HCT116 (cell line): ENCODE results near the gene MAML3. TPM values are rescaled to one million over a fixed set of nuclear protein-coding genes. Genes with fewer than 3 reads are reported as not detected.

Experiments
- ATAC-seq: fragments of 200-7000 bp; cut with Tn5 transposase; 2 replicates; pipeline ENCODE4 v1.9.1; 2020; ENCODE audit warnings: mild to moderate bottlenecking, moderate library complexity
- BruUV-seq: library from RNA; stranded (reverse); fragments of 400-500 nt; replicated peaks from 2 replicates; lab custom pipeline; 2021; lab: Mats Ljungman, UMichigan
- CTCF ChIA-PET: fragments of 300-600 bp; sonication (Branson Sonifier 250); formaldehyde crosslinking; loops from one replicate; lab custom pipeline; 2021; ENCODE audit warnings: antibody characterized with exemption; lab: Charles Lee
- POLR2A ChIA-PET: fragments of 300-600, 350-600 bp; sonication (Branson Sonifier 250); formaldehyde crosslinking; loops from one replicate; lab custom pipeline; 2021; ENCODE audit warnings: antibody characterized with exemption; lab: Charles Lee
- RAD21 ChIA-PET, 2 experiments: fragments of 300-600 bp; sonication (Branson Sonifier 250); formaldehyde crosslinking; loops; one replicate each; lab custom pipeline; 2023; ENCODE audit warnings: low total read pairs in 2 of 2; ENCODE audit not compliant: uncharacterized antibody in 2 of 2, unreplicated experiment in 2 of 2, low non-redundant PET in 1 of 2; lab: Charles Lee
- DNase-seq: peaks from one replicate; pipeline ENCODE4 v3.0.0-alpha.2; 2010; ENCODE audit warnings: low read depth, low spot score
- H2AFZ ChIP-seq: fragments of 200-600 bp; shearing (Covaris generic), sonication (generic); 2 replicates; pipeline ENCODE4 v1.6.1; 2017; ENCODE audit warnings: low read depth, mixed run types, mixed read lengths, antibody characterized with exemption, low read length; ENCODE audit not compliant: poor library complexity, severe bottlenecking
- H3K27ac ChIP-seq: 2 replicates; pipeline ENCODE4 v1.5.1; 2012; ENCODE audit warnings: low read depth, low read length
- H3K27me3 ChIP-seq: fragments of 200-600 bp; sonication (generic); 2 replicates; pipeline ENCODE4 v1.6.1; 2016; ENCODE audit warnings: mixed run types, low read length, mixed read lengths; ENCODE audit not compliant: insufficient read depth
- H3K36me3 ChIP-seq, 2 experiments: fragments of 200-500 bp in 1 of 2; fragments of 200-600 bp in 1 of 2; sonication (Bioruptor generic) in 1 of 2; sonication (generic) in 1 of 2; 2 replicates each; pipeline versions ENCODE4 v1.5.1 to v1.6.1; 2014 to 2016; ENCODE audit warnings: low read length in 2 of 2, inconsistent platforms in 1 of 2, mixed read lengths in 1 of 2, mixed run types in 1 of 2; ENCODE audit not compliant: insufficient read depth in 2 of 2, control insufficient read depth in 1 of 2
- H3K4me1 ChIP-seq, 2 experiments: fragments of 200-600 bp in 1 of 2; sonication (generic) in 1 of 2; 2 replicates each; pipeline versions ENCODE4 v1.5.1 to v1.6.1; 2012 to 2017; ENCODE audit warnings: low read length in 2 of 2, inconsistent platforms in 1 of 2, mild to moderate bottlenecking in 1 of 2, mixed read lengths in 1 of 2, mixed run types in 1 of 2, moderate library complexity in 1 of 2; ENCODE audit not compliant: insufficient read depth in 2 of 2, control insufficient read depth in 1 of 2
- H3K4me2 ChIP-seq: fragments of 200-600 bp; sonication (generic); 2 replicates; pipeline ENCODE4 v1.6.1; 2017; ENCODE audit warnings: mixed run types, low read length, mixed read lengths
- H3K4me3 ChIP-seq, 2 experiments: fragments of 200-600 bp in 1 of 2; sonication (generic) in 1 of 2; replicated peaks in 1 of 2; 2 replicates each; pipeline ENCODE4 v1.5.1; 2011 to 2016; ENCODE audit warnings: low read length in 2 of 2, control low read depth in 1 of 2, low read depth in 1 of 2, mild to moderate bottlenecking in 1 of 2, mixed read lengths in 1 of 2, mixed run types in 1 of 2
- H3K79me2 ChIP-seq: fragments of 200-600 bp; sonication (generic); 2 replicates; pipeline ENCODE4 v1.6.1; 2017; ENCODE audit warnings: mild to moderate bottlenecking, mixed run types, low read length, moderate library complexity, mixed read lengths; ENCODE audit not compliant: insufficient read depth
- H3K9ac ChIP-seq: fragments of 200-600 bp; sonication (generic); 2 replicates; pipeline ENCODE4 v1.6.1; 2016; ENCODE audit warnings: low read length, mixed read lengths
- H3K9me2 ChIP-seq: fragments of 200-600 bp; sonication (generic), shearing (Covaris generic); 2 replicates; pipeline ENCODE4 v1.6.1; 2017; ENCODE audit warnings: mixed run types, mild to moderate bottlenecking, moderate library complexity; ENCODE audit not compliant: insufficient read depth
- H3K9me3 ChIP-seq, 2 experiments: fragments of 200-500 bp in 1 of 2; fragments of 200-600 bp in 1 of 2; sonication (Bioruptor generic) in 1 of 2; sonication (generic) in 1 of 2; 2 replicates each; pipeline ENCODE4 v1.6.1; 2014 to 2017; ENCODE audit warnings: low read length in 2 of 2, mixed read lengths in 2 of 2, inconsistent platforms in 1 of 2, low read depth in 1 of 2, mild to moderate bottlenecking in 1 of 2, mixed run types in 1 of 2, moderate library complexity in 1 of 2; ENCODE audit not compliant: control insufficient read depth in 1 of 2, insufficient read depth in 1 of 2
- H4K20me1 ChIP-seq: fragments of 200-600 bp; sonication (generic), shearing (Covaris generic); 2 replicates; pipeline ENCODE4 v1.6.1; 2017; ENCODE audit warnings: mixed run types, mild to moderate bottlenecking, moderate library complexity; ENCODE audit not compliant: insufficient read depth
- CEBPB ChIP-seq: IDR thresholded peaks from 2 replicates; pipeline ENCODE4 v1.6.1; 2012; ENCODE audit warnings: low read depth
- ELF1 ChIP-seq: IDR thresholded peaks from 2 replicates; pipeline ENCODE4 v1.6.1; 2012; ENCODE audit warnings: low read depth, borderline replicate concordance
- FOSL1 ChIP-seq: IDR thresholded peaks from 2 replicates; pipeline ENCODE4 v1.6.1; 2012; ENCODE audit warnings: low read depth
- MAX ChIP-seq: IDR thresholded peaks from 2 replicates; pipeline ENCODE4 v1.6.1; 2012
- RAD21 ChIP-seq: IDR thresholded peaks from 2 replicates; pipeline ENCODE4 v1.6.1; 2012; ENCODE audit warnings: low read depth, mild to moderate bottlenecking
- SRF ChIP-seq: IDR thresholded peaks from 2 replicates; pipeline ENCODE4 v1.6.1; 2012; ENCODE audit warnings: low read depth
- YY1 ChIP-seq: IDR thresholded peaks from 2 replicates; pipeline ENCODE4 v1.6.1; 2011; ENCODE audit warnings: low read length, low read depth, moderate library complexity, mild to moderate bottlenecking; ENCODE audit not compliant: insufficient replicate concordance; ENCODE audit errors: extremely low read depth
- ZBTB33 ChIP-seq: IDR thresholded peaks from 2 replicates; pipeline ENCODE4 v1.6.1; 2011; ENCODE audit warnings: mild to moderate bottlenecking, low read length, moderate library complexity; ENCODE audit not compliant: insufficient replicate concordance; ENCODE audit errors: extremely low read depth
- ZFX ChIP-seq: fragments of 450-650 bp; IDR thresholded peaks from 2 replicates; pipeline ENCODE4 v1.6.1; 2017
- intact Hi-C: fragments of 100-400 bp; cut with micrococcal nuclease; formaldehyde crosslinking; loops from 2 replicates; pipeline ENCODE4 v1.10.0; 2022
- total RNA-seq: library from RNA; stranded (reverse); gene quantifications from one replicate; pipeline ENCODE4 v1.2.1, GENCODE V29; 2021; ENCODE audit not compliant: unreplicated experiment
- TF ChIP-seq, protein P1 (sequence below): IDR thresholded peaks from 2 replicates; pipeline ENCODE4 v1.6.1; 2012

MAML3 gene
- total RNA-seq, 1 experiment from 2014 or later: 3.1 TPM

DNA sequence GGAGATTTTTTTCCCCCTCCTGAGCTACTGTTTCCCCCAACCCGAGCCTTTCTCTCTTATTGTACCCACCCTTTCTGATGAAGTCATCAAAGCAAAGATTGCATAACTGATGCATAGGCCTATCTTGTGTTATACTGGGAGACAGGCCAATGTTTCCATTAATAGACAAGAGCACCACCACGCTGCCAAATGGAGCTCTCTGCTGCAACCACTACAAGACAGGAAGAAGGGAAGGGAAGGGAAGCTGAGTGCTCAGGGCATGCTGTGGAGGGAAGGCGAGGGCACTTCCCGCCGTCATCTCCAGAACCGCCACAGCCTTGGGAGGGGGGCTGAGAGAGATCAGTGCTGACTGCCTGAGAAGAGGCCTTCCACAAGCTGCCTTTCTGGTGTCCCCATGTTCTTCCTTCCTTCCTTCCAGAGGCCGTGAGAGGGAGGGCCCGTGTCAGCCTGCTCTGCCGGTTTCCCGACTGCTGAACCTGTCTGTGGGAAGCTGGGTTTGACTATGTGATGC is 413.4 kb downstream of the MAML3 start:
- RAD21 ChIA-PET: no interaction called here
- Histone ChIP-seq H2AFZ (no peak overlapping the region), H3K9me3 (no peaks in the 10 kb centered on the region)
- TF ChIP-seq YY1 (no peak), CEBPB (peak; percentile 63), MAX (peak; percentile 52; the same call in 1 of the 2 replicates), ZBTB33 (no peak), SRF (no peak), FOSL1 (no peak), RAD21 (peak; percentile 35), ZFX (no peak), ELF1 (no peak)
- TF ChIP-seq, protein P1, sequence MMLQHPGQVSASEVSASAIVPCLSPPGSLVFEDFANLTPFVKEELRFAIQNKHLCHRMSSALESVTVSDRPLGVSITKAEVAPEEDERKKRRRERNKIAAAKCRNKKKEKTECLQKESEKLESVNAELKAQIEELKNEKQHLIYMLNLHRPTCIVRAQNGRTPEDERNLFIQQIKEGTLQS: no peak
- TF ChIP-seq, all 23 proteins: peak for 3
- no peaks in the 10 kb centered on the region for H3K9me2 ChIP-seq
- no peak overlapping the region for H3K4me2 ChIP-seq
- no peak overlapping the region for H3K27ac ChIP-seq
- no peaks in the 10 kb centered on the region for H4K20me1 ChIP-seq
- peak; percentile 32; the same call in 1 of the 2 replicates for ATAC-seq
- DNase-seq: no peak
- H3K4me1 ChIP-seq: 0 out of 4 replicates have a peak, but pooled peaks cover 0 to 3% of the 10 kb centered on the region in 2 experiments
- POLR2A ChIA-PET: no interaction called here
- no peaks in the 10 kb centered on the region for H3K27me3 ChIP-seq
- intact Hi-C loops: no loop called here
- no peak overlapping the region for H3K9ac ChIP-seq
- CTCF ChIA-PET: interaction anchor here (1.0 to 1.2 kb wide), 3 partner anchors 75 to 121 kb away, joined by 3 to 4 read pairs (median 3); partner anchors contain the start of gene MGST2
- BruUV-seq: no TSS peak
- no peaks in the 10 kb centered on the region for H3K79me2 ChIP-seq
- no peaks in the 10 kb centered on the region for H3K36me3 ChIP-seq
- no peak overlapping the region for H3K4me3 ChIP-seq
